ENCODE data around the gene TNPO2.

Gene TNPO2

DNA sequence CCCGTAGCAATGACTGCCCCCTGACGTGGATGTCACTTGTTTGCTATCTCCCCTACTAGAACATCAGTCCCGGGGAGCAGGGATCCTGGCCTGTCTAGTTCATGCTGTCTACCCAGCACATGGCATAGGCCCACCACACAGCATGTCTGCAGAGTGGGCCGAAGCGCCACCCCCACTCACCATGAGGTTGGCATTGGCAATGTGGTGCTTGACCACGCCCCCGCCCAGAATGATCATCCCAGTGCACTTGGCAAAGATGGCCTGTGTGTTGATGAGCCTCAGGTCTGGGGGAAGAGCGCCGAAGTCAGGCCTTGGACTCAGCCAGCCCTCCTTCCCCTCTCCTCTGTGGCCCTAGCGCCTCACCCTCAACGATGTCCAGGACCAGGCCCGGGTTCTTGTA, 46.8 kb downstream of the TNPO2 start:
- TF ChIP-seq, protein P1, sequence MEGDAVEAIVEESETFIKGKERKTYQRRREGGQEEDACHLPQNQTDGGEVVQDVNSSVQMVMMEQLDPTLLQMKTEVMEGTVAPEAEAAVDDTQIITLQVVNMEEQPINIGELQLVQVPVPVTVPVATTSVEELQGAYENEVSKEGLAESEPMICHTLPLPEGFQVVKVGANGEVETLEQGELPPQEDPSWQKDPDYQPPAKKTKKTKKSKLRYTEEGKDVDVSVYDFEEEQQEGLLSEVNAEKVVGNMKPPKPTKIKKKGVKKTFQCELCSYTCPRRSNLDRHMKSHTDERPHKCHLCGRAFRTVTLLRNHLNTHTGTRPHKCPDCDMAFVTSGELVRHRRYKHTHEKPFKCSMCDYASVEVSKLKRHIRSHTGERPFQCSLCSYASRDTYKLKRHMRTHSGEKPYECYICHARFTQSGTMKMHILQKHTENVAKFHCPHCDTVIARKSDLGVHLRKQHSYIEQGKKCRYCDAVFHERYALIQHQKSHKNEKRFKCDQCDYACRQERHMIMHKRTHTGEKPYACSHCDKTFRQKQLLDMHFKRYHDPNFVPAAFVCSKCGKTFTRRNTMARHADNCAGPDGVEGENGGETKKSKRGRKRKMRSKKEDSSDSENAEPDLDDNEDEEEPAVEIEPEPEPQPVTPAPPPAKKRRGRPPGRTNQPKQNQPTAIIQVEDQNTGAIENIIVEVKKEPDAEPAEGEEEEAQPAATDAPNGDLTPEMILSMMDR (IDR thresholded peaks at IDR 0.05; ENCODE audit: low read depth, low read length, missing control alignments) = no peak
- no peak for DNase-seq (ENCODE audit: extremely low read depth, low read depth)
- H3K4me3 ChIP-seq (replicated peaks; ENCODE audit: low read depth, low read length) = no peak overlapping the region

DNA sequence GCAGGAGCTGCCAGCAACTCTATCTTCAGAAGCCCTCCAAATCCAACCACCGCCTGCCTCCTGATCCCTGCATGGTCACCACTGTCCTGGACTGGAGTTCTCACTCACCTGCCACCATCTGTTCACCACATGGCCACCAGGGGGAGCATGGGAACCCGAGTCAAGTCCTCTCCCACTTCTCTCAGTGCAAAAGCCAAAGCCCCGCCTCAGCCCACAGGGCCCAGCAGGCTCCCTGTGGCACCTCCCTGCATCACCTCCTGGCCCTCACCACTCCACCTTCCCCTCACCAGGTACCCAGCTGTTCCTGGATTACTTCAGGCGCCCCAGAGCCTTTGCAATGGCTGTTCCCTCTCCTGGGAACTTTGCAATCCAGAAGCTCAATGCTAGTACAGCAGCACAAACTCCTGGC, 47.3 kb downstream of the TNPO2 start:
- peak; percentile 67 for DNase-seq (ENCODE audit: extremely low read depth, low read depth)
- no peak overlapping the region for H3K4me3 ChIP-seq (replicated peaks; ENCODE audit: low read depth, low read length)

DNA sequence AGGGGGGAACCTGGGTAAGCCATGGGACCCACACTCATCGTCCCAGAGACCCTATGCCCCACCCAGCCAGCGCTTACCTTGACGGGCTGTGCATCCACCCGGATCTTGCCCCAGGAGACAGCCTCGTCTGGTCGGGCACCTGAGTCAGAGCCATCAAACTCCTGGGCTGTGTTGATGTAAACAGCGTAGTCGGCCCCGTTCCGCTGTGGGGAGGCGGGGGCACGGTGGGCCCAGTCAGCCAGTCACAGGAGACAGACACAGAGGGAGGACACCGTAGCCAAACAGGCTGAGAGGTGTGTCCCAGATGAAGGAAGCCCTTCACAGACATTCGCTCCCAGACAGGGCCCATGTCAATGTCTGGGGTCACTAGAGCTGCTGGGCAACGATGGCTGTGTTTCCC, 47.8 kb downstream of the TNPO2 start:
- H3K4me3 ChIP-seq (replicated peaks; ENCODE audit: low read depth, low read length) = no peak overlapping the region
- TF ChIP-seq, protein P1 (IDR thresholded peaks at IDR 0.05; ENCODE audit: low read depth, low read length, missing control alignments) = no peak
- DNase-seq (ENCODE audit: extremely low read depth, low read depth) = no peak

More for the DNA sequence above, 47.3 kb downstream of the TNPO2 start:
- TF ChIP-seq, protein P1 (IDR thresholded peaks at IDR 0.05; ENCODE audit: low read depth, low read length, missing control alignments) = peak; percentile 94

DNA sequence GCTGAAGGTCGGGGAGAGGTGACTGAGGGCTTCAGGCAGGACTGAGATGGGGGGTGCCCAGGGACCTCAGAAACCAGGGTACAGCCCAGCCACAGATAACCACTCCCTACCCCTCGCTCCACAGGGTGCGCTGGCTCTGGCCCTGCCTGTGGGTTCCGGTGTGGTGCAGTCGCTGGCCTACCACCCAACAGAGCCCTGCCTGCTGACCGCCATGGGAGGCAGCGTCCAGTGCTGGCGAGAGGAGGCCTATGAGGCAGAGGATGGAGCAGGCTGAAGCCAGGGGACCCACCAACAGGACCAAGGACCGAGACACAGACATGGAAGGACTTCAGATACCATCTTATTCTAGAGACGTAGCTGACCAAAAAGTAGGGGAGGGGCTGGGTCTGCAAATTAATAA, 48.3 kb downstream of the TNPO2 start:
- TF ChIP-seq, protein P1 (IDR thresholded peaks at IDR 0.05; ENCODE audit: low read depth, low read length, missing control alignments) = no peak
- H3K4me3 ChIP-seq (replicated peaks; ENCODE audit: low read depth, low read length) = no peak overlapping the region
- no peak for DNase-seq (ENCODE audit: extremely low read depth, low read depth)

DNA sequence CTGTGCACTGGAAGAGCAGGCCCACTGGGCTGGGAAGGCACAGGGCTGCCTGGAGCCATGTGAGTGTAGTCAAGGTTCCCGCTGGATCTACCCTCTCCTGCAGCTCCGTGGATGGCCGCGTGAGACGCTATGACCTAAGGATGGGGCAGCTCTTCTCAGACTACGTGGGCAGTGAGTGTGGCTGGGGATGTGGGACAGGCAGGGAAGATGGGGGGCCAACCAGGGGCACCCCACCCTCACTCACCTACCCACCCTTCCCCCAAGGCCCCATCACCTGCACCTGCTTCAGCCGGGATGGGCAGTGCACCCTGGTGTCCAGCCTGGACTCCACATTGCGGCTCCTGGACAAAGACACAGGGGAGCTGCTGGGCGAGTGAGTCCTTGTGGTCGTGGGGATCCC, 51.0 kb downstream of the TNPO2 start:
- TF ChIP-seq, protein P1 (IDR thresholded peaks at IDR 0.05; ENCODE audit: low read depth, low read length, missing control alignments) = no peak
- no peak overlapping the region for H3K4me3 ChIP-seq (replicated peaks; ENCODE audit: low read depth, low read length)
- no peak for DNase-seq (ENCODE audit: extremely low read depth, low read depth)

DNA sequence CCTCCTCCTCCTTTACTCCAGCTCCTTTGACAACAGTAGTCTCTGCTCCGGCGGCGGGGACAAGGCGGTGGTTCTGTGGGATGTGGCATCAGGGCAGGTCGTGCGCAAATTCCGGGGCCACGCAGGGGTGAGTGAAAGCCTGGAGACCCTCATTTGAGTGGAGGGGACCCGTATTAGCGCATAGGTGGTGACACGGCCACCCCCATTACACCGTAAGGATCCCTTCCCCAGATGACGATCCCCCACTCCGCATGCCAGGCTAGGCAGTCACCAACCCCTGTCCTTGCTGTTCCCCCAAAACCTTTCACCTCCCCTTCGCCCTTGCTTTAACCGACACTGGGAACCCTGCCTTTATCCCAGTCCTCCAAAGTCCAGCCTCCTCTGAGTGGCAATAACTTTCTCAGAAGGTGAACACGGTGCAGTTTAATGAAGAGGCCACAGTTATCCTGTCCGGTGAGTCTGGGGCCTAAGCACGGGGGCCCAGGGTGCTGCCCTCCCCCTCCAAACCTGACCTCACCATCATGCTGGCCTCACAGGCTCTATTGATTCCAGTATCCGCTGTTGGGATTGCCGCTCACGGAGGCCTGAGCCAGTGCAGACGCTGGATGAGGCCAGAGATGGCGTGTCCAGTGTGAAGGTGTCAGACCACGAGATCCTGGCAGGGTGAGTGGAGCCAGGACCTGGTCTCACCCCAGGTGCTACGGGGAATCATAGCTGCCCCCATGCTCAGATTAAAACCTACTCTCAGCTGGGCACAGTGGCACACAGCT, 53.4 kb downstream of the TNPO2 start:
- peak overlapping the region; percentile 94 for H3K4me3 ChIP-seq (replicated peaks; ENCODE audit: low read depth, low read length)
- DNase-seq (ENCODE audit: extremely low read depth, low read depth) = no peak
- TF ChIP-seq, protein P1 (IDR thresholded peaks at IDR 0.05; ENCODE audit: low read depth, low read length, missing control alignments) = no peak
